Colon (tissue), 2 donors: ENCODE data around the gene TEKT2.

Source experiments
- FAIRE-seq: peaks from 2 replicates; lab custom pipeline; 2012; peaks lifted over from hg19 to GRCh38; lab: Jason Lieb, UNC
- donor health status: control.
- donor health status: control.

The TEKT2 gene

DNA sequence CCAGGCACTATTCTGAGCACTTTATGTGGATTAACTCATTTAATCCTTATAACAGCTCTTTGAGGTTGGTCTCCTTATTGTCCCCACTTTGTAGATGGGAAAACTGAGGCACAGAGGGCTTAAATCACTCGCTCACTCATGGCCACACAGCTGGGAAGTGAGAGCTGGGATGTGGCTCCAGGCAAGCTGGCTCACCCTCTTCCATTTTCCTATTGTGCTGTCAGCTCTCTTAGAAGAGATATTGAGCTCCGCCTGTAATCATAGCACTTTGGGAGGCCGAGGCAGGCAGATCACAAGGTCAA is 45.0 kb downstream of the TEKT2 start:
- FAIRE-seq: no peak

DNA sequence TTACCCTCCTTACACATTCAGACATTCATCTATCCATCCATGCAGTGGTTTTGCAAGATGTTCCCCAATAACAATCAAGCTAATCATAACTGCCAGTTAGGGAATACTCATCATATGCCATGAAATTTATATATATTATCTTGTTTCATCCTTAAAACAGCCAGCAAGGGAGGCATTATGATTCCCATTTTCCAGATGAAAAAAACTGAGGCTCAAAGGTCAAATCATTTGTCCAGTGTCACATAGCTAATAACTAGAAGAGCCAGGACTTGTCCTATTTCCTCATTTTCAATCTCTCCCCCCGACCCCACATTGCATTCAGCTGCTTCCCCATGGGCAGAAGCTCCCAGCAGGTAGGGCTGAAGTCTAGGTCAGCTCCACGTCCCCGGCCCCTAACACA is 48.1 kb downstream of the TEKT2 start:
- FAIRE-seq: no peak

DNA sequence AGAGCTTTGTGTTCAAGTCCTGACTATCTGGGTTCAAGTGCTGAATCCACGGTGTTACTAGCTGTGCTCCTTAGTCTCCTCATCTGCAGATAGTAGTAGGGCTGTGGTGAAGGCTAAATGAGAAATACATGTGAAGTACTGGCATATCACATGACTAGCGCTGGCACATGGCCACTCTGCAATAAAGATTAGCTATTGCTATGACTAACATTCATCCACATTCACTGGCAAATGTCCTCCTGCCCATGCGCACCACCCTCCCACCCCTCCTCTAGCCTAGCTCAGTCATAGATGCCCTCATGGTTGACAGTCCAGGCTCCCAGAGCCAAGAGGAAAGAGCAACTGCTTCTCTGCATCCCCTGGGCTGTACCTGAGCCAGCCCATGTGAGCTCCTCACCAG is 49.6 kb downstream of the TEKT2 start:
- FAIRE-seq: no peak

- FAIRE-seq: no peak
Measured at GRCh38 chr1:36134031-36134430, 50.1 kb downstream of the TEKT2 start.

DNA sequence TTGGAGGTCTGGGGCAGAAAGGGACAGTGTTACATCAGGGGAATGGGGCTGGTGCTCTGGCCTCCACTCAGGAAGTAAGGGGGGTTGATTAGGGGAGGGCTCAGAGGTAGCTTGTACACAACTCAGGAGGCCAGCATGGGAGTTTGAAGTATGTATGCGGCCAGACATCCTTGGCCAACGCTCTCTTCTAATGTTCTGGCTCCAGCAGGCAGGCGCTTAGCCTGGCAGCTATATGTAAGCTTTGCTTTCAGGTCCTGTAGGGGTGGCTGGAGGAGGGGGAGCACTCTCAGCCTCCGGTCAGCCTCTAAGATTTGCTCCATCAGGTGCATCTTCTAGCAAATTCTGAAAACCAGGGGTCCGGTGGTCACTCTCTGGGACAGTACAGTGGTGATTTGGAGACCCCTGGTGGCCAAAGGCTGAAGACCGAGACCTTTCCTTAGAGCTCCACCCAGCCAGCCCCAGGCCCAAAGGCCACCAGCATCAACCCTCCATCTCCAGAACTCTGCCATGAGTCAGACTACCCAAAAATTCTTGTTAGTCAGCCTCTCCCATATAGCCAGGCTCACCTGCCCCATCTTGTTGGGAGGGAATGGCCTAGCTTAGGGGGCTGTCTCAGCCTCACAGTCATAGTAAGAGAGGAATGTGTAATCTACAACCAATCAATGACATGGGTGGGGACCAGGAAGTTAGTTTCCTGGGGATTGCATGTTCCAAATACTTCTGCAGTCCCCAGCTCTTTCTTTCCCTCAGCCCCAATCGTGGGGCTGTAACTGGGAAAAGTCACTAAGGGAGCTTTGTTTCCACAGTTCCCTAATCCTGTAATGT is 50.8 kb downstream of the TEKT2 start:
- no peak for FAIRE-seq

DNA sequence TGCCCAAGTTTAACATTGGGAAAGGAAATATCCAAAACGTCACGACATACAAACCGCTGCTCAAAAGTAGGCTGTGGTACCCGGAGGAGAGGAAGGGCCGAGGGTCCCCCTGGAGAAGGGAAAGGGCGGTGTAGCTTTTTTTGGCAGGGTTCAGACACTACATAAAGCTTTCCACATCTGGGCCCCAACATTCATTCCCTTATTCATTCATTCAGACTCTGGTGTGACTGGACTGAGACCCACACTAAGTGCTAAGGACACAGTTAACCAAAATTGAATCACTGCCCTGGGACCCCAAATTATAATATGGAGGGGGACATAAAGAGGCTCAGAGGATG is 51.4 kb downstream of the TEKT2 start:
- FAIRE-seq: no peak

- FAIRE-seq: no peak
Measured at GRCh38 chr1:36135796-36136195, 51.9 kb downstream of the TEKT2 start.

DNA sequence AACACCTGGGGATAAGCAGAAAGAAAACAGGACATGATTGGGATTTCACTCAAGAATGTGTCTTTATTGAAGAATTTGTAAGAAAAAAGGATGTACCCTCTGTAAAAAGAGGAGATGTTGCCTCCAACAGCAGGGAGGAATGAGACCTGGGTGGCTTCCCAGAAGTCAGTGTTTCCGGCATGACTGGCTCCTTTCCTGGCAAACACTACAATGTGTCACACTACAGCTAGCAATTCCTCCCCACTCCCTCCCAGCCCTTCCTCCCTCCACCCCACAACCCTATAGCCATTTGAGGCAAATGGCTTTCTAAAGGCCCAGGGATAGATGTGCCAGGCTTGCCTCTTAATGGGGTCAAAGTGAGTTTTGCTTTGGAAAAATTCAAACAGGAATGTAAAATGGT is 52.6 kb downstream of the TEKT2 start:
- no peak for FAIRE-seq

- FAIRE-seq: no peak
Measured at GRCh38 chr1:36137226-36137625, 53.3 kb downstream of the TEKT2 start.

GRCh38 chr1:36137776-36138175 is 53.9 kb downstream of the TEKT2 start:
- no peak for FAIRE-seq
